Skeletal muscle tissue (tissue), 4 donors: ENCODE measurements around the gene SH2D3C. TPM values are rescaled to one million over a fixed set of nuclear protein-coding genes. Genes with fewer than 3 reads are reported as not detected.
A peak's percentile ranks its signal among the peaks of the same experiment; 100 is the strongest.

Source experiments
- H3K27ac ChIP-seq: one replicate; pipeline ENCODE4 v1.7.0; 2013; ENCODE audit warnings: mild to moderate bottlenecking, low read depth, low read length, inconsistent platforms
- H3K27me3 ChIP-seq, 3 donors: one replicate each; pipeline ENCODE4 v1.7.0; 2013; ENCODE audit warnings: low read length in 3 of 3; ENCODE audit not compliant: control insufficient read depth in 3 of 3, insufficient read depth in 3 of 3
- H3K36me3 ChIP-seq, 3 donors: one replicate each; pipeline ENCODE4 v1.7.0; 2013; ENCODE audit warnings: low read length in 3 of 3; ENCODE audit not compliant: control insufficient read depth in 3 of 3, insufficient read depth in 3 of 3
- H3K4me1 ChIP-seq, 3 donors: one replicate each; pipeline ENCODE4 v1.7.0; 2013; ENCODE audit warnings: low read length in 3 of 3, mild to moderate bottlenecking in 3 of 3; ENCODE audit not compliant: control insufficient read depth in 3 of 3, insufficient read depth in 3 of 3
- H3K4me3 ChIP-seq, 3 donors: one replicate each; pipeline ENCODE4 v1.7.0; 2013; ENCODE audit warnings: low read length in 3 of 3
- H3K9ac ChIP-seq, 3 donors: one replicate each; pipeline ENCODE4 v1.7.0; 2013; ENCODE audit warnings: low read length in 3 of 3, mild to moderate bottlenecking in 3 of 3, moderate library complexity in 2 of 3, low read depth in 1 of 3
- H3K9me3 ChIP-seq, 3 donors: one replicate each; pipeline ENCODE4 v1.7.0; 2013; ENCODE audit warnings: low read length in 3 of 3; ENCODE audit not compliant: control insufficient read depth in 3 of 3
- total RNA-seq: library from RNA; depleted of rRNA; stranded (reverse); fragments of >200 nt; gene quantifications from one replicate; pipeline ENCODE4 v1.2.3, GENCODE V29; 2014
- donor health status: Osteomylitis.

SH2D3C gene
- total RNA-seq, 1 donor from 2014 or later, result 15.1 TPM

DNA sequence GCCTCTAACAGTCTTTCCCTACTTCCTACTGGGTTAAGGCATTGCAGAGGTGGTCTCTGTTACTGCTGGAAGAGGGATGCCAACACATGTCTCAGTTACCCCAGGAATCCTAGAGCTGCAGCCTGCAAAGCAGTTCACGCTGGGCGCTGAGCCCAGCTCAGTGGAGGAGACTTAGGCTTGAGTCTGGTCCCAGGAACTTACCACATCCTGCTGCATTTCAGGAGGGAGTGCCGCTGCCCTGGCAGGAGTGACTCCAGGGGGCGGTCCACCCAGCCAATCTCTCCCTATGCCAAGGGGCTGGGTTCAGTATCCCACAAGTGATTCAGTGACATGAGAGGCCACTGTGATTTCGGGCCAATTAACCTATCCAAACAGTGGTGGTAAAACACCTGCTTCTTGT, 55.0 kb downstream of the SH2D3C start:
- Histone ChIP-seq H3K4me1 (peaks cover 0 to 4% (median 0%) of the 10 kb centered on the region in 3 donors), H3K36me3 (no peaks in the 10 kb centered on the region), H3K27me3 (peaks cover 0 to 6% (median 0%) of the 10 kb centered on the region in 3 donors), H3K4me3 (no peak overlapping the region), H3K9ac (no peak overlapping the region), H3K9me3 (no peaks in the 10 kb centered on the region), H3K27ac (no peak overlapping the region)

DNA sequence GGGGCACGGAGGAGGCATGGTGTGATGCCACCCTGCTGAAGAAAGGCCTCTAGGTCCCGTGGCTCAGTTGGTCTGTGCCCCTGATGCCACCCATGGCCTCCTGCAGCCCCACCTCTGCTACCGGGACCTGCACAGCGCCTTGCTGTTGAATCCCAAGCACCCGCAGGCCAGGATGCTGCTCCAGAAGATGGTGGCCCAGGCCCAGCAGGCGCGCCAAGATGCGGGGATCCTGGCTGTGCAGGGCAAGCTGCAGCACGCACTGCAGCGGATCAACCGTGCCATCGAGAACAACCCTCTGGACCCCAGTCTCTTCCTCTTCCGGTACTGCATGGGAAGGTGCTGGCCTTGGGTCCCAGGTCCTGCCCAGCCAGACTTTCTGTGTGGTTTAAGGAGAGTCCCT, 55.5 kb downstream of the SH2D3C start:
- Histone ChIP-seq H3K27me3 (peaks cover 0 to 6% (median 0%) of the 10 kb centered on the region in 3 donors), H3K9me3 (no peaks in the 10 kb centered on the region), H3K4me1 (peaks cover 0 to 4% (median 0%) of the 10 kb centered on the region in 3 donors), H3K36me3 (no peaks in the 10 kb centered on the region), H3K4me3 (no peak overlapping the region), H3K27ac (no peak overlapping the region), H3K9ac (no peak overlapping the region)

- Histone ChIP-seq H3K4me3 (no peak overlapping the region), H3K9ac (no peak overlapping the region), H3K9me3 (no peaks in the 10 kb centered on the region), H3K27ac (no peak overlapping the region), H3K4me1 (peaks cover 0 to 4% (median 0%) of the 10 kb centered on the region in 3 donors), H3K36me3 (no peaks in the 10 kb centered on the region), H3K27me3 (peaks cover 0 to 6% (median 0%) of the 10 kb centered on the region in 3 donors)
Measured at GRCh38 chr9:127722055-127722745, 56.3 kb downstream of the SH2D3C start.

DNA sequence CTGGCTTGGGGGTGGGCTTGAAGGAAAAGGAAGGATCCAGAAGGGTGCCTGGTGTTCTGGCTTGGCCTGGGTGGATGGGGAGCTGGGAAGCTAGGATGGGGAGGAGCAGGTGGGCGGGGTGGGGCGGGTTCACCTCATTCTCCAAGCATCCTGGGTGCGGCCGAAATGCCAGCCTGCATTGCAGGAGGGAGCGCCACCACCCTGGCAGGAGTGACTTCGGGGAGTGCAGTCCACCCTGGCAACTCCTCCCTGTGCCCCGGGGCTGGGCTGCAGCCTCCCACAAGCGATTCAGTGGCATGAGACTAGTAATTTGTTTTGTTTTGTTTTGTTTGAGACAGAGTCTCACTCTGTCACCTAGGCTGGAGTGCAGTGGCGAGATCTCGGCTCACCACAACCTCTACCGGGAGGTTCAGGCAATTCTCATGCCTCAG, 57.1 kb downstream of the SH2D3C start:
- H3K9me3 ChIP-seq, result no peaks in the 10 kb centered on the region
- H3K4me1 ChIP-seq, result peaks cover 1 to 4% (median 2%) of the 10 kb centered on the region in 3 donors
- H3K36me3 ChIP-seq, result no peaks in the 10 kb centered on the region
- no peak overlapping the region for H3K9ac ChIP-seq
- H3K27me3 ChIP-seq, result peaks cover 0 to 6% (median 0%) of the 10 kb centered on the region in 3 donors
- H3K27ac ChIP-seq, result no peak overlapping the region
- H3K4me3 ChIP-seq, result no peak overlapping the region

DNA sequence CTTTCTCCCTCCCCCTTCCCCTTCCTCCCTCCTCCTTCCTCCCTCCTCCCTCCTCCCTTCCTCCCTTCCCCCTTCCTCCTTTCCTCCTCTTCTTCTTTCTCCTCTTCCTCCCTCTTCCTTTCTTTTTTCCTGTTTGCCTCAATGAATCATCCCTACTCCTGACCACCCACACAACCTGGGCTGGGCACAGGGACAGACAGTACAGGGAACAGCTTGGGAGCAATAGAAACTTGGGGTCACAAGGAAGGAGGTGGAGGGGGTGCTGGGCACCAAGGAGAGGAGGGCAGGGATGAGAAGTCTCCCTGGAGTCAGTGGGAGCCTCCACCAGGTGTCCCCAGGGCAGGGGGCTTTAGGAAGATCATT, 57.6 kb downstream of the SH2D3C start:
- H3K9ac ChIP-seq, result no peak overlapping the region
- peaks cover 0 to 6% (median 0%) of the 10 kb centered on the region in 3 donors for H3K27me3 ChIP-seq
- H3K4me1 ChIP-seq, result peaks cover 7 to 8% (median 7%) of the 10 kb centered on the region in 3 donors
- no peak overlapping the region for H3K27ac ChIP-seq
- H3K36me3 ChIP-seq, result no peaks in the 10 kb centered on the region
- no peaks in the 10 kb centered on the region for H3K9me3 ChIP-seq
- H3K4me3 ChIP-seq, result no peak overlapping the region

- Histone ChIP-seq H3K27me3 (peaks cover 0 to 6% (median 0%) of the 10 kb centered on the region in 3 donors), H3K4me3 (no peak overlapping the region), H3K9me3 (no peaks in the 10 kb centered on the region), H3K4me1 (peaks cover 7 to 9% (median 8%) of the 10 kb centered on the region in 3 donors), H3K27ac (no peak overlapping the region), H3K9ac (no peak overlapping the region), H3K36me3 (no peaks in the 10 kb centered on the region)
Measured at GRCh38 chr9:127720031-127720864, 58.2 kb downstream of the SH2D3C start.

GRCh38 chr9:127717766-127718165, 60.7 kb downstream of the SH2D3C start:
- H3K27ac ChIP-seq, result no peak overlapping the region

DNA sequence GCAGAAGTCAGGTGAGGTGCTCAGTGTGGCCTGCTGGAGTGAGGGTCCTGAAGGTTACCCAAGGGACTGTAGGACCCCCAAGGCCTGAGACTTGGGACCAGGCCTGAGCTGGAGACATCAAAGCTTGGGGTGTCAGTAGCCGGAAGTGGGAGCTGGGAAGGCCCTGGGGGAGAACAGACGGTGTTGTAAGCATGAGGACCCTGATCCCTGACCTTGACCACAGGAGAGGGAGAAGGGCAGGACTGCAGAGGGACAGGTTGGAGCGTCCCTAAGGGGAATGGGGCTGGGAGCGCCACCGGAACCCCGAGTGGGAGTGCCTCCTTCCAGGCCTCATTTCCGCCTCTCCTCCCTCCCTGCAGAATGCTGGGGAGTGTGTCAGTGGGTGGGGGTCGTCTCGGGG, 62.1 kb downstream of the SH2D3C start:
- Histone ChIP-seq H3K9me3 (no peaks in the 10 kb centered on the region), H3K4me3 (peak overlapping the region; percentile 89 to 93 (median 91))

More at GRCh38 chr9:127717766-127718165, 60.7 kb downstream of the SH2D3C start:
- Histone ChIP-seq H3K36me3 (no peaks in the 10 kb centered on the region), H3K27me3 (no peaks in the 10 kb centered on the region), H3K4me1 (peaks cover 11 to 20% (median 16%) of the 10 kb centered on the region in 3 donors), H3K9me3 (no peaks in the 10 kb centered on the region), H3K9ac (no peak overlapping the region), H3K4me3 (no peak overlapping the region)

DNA sequence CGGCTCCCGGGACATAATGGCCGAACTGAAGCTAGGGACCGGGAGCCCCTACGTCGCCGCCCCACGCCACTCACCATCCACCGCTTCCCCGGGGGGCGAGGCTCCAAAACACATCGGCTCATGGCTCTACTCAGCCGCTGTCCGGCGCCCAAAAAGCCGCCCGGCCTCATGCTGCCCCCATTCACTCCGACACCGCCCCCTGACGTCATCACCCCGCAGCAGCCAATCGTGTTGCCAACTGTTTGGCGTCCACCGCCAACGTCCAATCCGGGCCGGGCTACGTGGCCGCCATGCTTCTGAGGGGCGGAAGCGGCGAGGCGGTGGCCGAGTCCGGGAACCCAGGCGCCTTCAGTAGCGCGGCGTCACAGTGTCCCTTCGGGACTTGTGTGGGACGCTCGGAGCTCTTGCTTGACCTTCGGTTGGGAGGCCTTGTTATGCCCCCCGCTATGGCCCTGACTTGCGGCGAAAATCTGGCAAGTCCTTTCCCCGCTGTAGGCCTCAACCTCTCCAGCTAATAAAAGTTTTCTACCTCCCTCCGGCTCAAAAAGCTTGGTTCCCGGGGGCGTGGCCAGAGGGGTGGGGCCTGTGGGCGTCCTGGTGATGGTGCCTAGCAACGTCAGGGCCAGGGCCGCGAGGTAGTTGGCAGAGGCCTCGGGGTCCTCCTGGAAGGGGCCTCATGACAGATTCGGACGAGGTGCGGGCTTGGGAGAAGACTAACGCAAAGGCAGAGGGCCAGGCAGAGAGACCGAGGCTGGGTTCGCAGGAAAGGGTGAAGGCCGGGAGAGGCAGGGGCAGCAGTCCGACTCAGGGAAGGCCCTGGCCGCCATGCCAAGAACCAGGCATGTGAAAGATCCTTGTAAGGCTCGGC, 62.8 kb downstream of the SH2D3C start, which contains the start of the genes PTRH1 and TTC16:
TSS of gene PTRH1 (minus strand) at position 194 of the 868 bp plus-strand sequence. CDS start at position 170, 24 bp downstream.
TSS of gene TTC16 (plus strand) at position 610 of the 868 bp plus-strand sequence. CDS start at position 677, 67 bp downstream.
- H3K9ac ChIP-seq, result peak within 1 kb of the TSS; percentile 84 to 90 (median 87)
- no peaks in the 10 kb centered on the region for H3K36me3 ChIP-seq
- peaks cover 11 to 20% (median 16%) of the 10 kb centered on the region in 3 donors for H3K4me1 ChIP-seq
- H3K4me3 ChIP-seq, result peak within 1 kb of the TSS; percentile 89 to 93 (median 91)
- H3K9me3 ChIP-seq, result no peaks in the 10 kb centered on the region
- no peaks in the 10 kb centered on the region for H3K27me3 ChIP-seq
- peak within 1 kb of the TSS; percentile 87 for H3K27ac ChIP-seq

More for the DNA sequence above, 62.1 kb downstream of the SH2D3C start:
- H3K36me3 ChIP-seq, result no peaks in the 10 kb centered on the region
- peak overlapping the region; percentile 87 for H3K27ac ChIP-seq
- H3K4me1 ChIP-seq, result peaks cover 11 to 20% (median 16%) of the 10 kb centered on the region in 3 donors
- no peaks in the 10 kb centered on the region for H3K27me3 ChIP-seq
- peak overlapping the region; percentile 84 to 90 (median 87) for H3K9ac ChIP-seq
